Measurements from ENCODE around the gene CHST6. TPM values are rescaled to one million over a fixed set of nuclear protein-coding genes. Genes with fewer than 3 reads are reported as not detected.

Gene CHST6
- total RNA-seq, 4 donors from 2014 or later: 0.62 to 3.2 (median 1.6) TPM

GRCh38 chr16:75535211-75535843 is 40.1 kb upstream of the CHST6 start:
- no peak overlapping the region for H3K27ac ChIP-seq
- ATAC-seq: no peak
- H3K27me3 ChIP-seq: no peaks in the 10 kb centered on the region
- no peaks in the 10 kb centered on the region for H3K4me1 ChIP-seq
- no peaks in the 10 kb centered on the region for H3K9me3 ChIP-seq
- no peak overlapping the region for H3K4me3 ChIP-seq
- peaks cover 0 to 9% of the 10 kb centered on the region in 2 donors for H3K36me3 ChIP-seq
- 33 to 74% methylated on average over 3 to 12 of the region's 34 CpGs for WGBS, 2 donors (ENCODE audit: low coverage in 1 of 2)
- TF ChIP-seq EP300 (IDR thresholded peaks at IDR 0.05) (no peak), POLR2AphosphoS5 (IDR thresholded peaks at IDR 0.05) (no peak), POLR2A (IDR thresholded peaks at IDR 0.05) (no peak), CTCF (IDR thresholded peaks at IDR 0.05) (no peak)

- no peaks in the 10 kb centered on the region for H3K27me3 ChIP-seq
- no peak overlapping the region for H3K27ac ChIP-seq
- WGBS, 2 donors (ENCODE audit: low coverage in 1 of 2): 76 to 92% methylated on average over 3 to 4 of the region's 19 CpGs
- TF ChIP-seq EP300 (IDR thresholded peaks at IDR 0.05) (no peak), POLR2AphosphoS5 (IDR thresholded peaks at IDR 0.05) (no peak), CTCF (IDR thresholded peaks at IDR 0.05) (no peak), POLR2A (IDR thresholded peaks at IDR 0.05) (no peak)
- no peak for ATAC-seq
- peaks cover 0 to 3% of the 10 kb centered on the region in 2 donors for H3K36me3 ChIP-seq
- H3K4me1 ChIP-seq: no peaks in the 10 kb centered on the region
- H3K9me3 ChIP-seq: no peaks in the 10 kb centered on the region
- H3K4me3 ChIP-seq: no peak overlapping the region
Observed at GRCh38 chr16:75534560-75535205, 39.4 kb upstream of the CHST6 start.

GRCh38 chr16:75532791-75533190 is 37.5 kb upstream of the CHST6 start:
- Histone ChIP-seq H3K4me3 (no peak overlapping the region), H3K27ac (no peak overlapping the region), H3K27me3 (no peaks in the 10 kb centered on the region), H3K36me3 (no peaks in the 10 kb centered on the region), H3K4me1 (no peaks in the 10 kb centered on the region), H3K9me3 (no peaks in the 10 kb centered on the region)
- no peak for ATAC-seq
- TF ChIP-seq CTCF (IDR thresholded peaks at IDR 0.05): no peak
- 80 to 90% methylated on average over 1 to 2 of the region's 2 CpGs for WGBS, 2 donors (ENCODE audit: low coverage in 1 of 2)

- no peak overlapping the region for H3K27ac ChIP-seq
- H3K36me3 ChIP-seq: no peaks in the 10 kb centered on the region
- 60% methylated on average over 3 of the region's 8 CpGs; no CpG with 5 or more reads in 1 of the 2 donors for WGBS, 2 donors (ENCODE audit: low coverage in 1 of 2)
- H3K27me3 ChIP-seq: no peaks in the 10 kb centered on the region
- ATAC-seq: no peak
- TF ChIP-seq CTCF (IDR thresholded peaks at IDR 0.05): no peak
- no peak for TF ChIP-seq POLR2A (IDR thresholded peaks at IDR 0.05)
- no peak for TF ChIP-seq POLR2AphosphoS5 (IDR thresholded peaks at IDR 0.05)
- TF ChIP-seq EP300 (IDR thresholded peaks at IDR 0.05): no peak
- no peaks in the 10 kb centered on the region for H3K9me3 ChIP-seq
- no peaks in the 10 kb centered on the region for H3K4me1 ChIP-seq
- H3K4me3 ChIP-seq: no peak overlapping the region
Observed at GRCh38 chr16:75532142-75532765, 37.0 kb upstream of the CHST6 start.

- H3K9me3 ChIP-seq: no peaks in the 10 kb centered on the region
- H3K27ac ChIP-seq: no peak overlapping the region
- no peaks in the 10 kb centered on the region for H3K36me3 ChIP-seq
- no peak overlapping the region for H3K4me3 ChIP-seq
- ATAC-seq: no peak
- WGBS, 2 donors (ENCODE audit: low coverage in 1 of 2): 96% methylated on average over 15 of the region's 29 CpGs; no CpG with 5 or more reads in 1 of the 2 donors
- no peaks in the 10 kb centered on the region for H3K4me1 ChIP-seq
- TF ChIP-seq POLR2A (IDR thresholded peaks at IDR 0.05): no peak
- no peak for TF ChIP-seq POLR2AphosphoS5 (IDR thresholded peaks at IDR 0.05)
- no peak for TF ChIP-seq EP300 (IDR thresholded peaks at IDR 0.05)
- H3K27me3 ChIP-seq: no peaks in the 10 kb centered on the region
Observed at GRCh38 chr16:75529959-75530358, 34.7 kb upstream of the CHST6 start.

All from gastroesophageal sphincter (tissue), 4 donors.